NCI-H524 treated with DMSO at 0.1 percent for 48 hours (cell line): ENCODE data around the gene HDAC4.

ENCODE experiments used
- DNase-seq: peaks from one replicate; lab custom pipeline; 2025; lab: John Stamatoyannopoulos, UW

Gene HDAC4

GRCh38 chr2:239295377-239296019 is 105.3 kb downstream of the HDAC4 start:
- no peak for DNase-seq

- no peak for DNase-seq
Observed at GRCh38 chr2:239294571-239295054, 106.2 kb downstream of the HDAC4 start.

- DNase-seq = no peak
Observed at GRCh38 chr2:239293775-239294430, 106.9 kb downstream of the HDAC4 start.

- no peak for DNase-seq
Observed at GRCh38 chr2:239292959-239293774, 107.7 kb downstream of the HDAC4 start.

GRCh38 chr2:239292531-239292930 is 108.3 kb downstream of the HDAC4 start:
- DNase-seq = no peak

GRCh38 chr2:239291475-239292350 is 109.1 kb downstream of the HDAC4 start:
- no peak for DNase-seq

GRCh38 chr2:239290618-239291474 is 110.0 kb downstream of the HDAC4 start:
- DNase-seq = no peak

- no peak for DNase-seq
Observed at GRCh38 chr2:239289545-239289944, 111.3 kb downstream of the HDAC4 start.

- DNase-seq = no peak
Observed at GRCh38 chr2:239288951-239289511, 111.8 kb downstream of the HDAC4 start.

GRCh38 chr2:239288237-239288636 is 112.6 kb downstream of the HDAC4 start:
- no peak for DNase-seq

GRCh38 chr2:239287461-239287860 is 113.4 kb downstream of the HDAC4 start:
- no peak for DNase-seq

- no peak for DNase-seq
Observed at GRCh38 chr2:239286901-239287300, 113.9 kb downstream of the HDAC4 start.

- DNase-seq = no peak
Observed at GRCh38 chr2:239285932-239286230, 114.9 kb downstream of the HDAC4 start.

GRCh38 chr2:239285071-239285931 is 115.5 kb downstream of the HDAC4 start:
- no peak for DNase-seq

GRCh38 chr2:239283961-239284795 is 116.6 kb downstream of the HDAC4 start:
- no peak for DNase-seq

GRCh38 chr2:239283288-239283945 is 117.4 kb downstream of the HDAC4 start:
- no peak for DNase-seq

- no peak for DNase-seq
Observed at GRCh38 chr2:239282448-239283287, 118.2 kb downstream of the HDAC4 start.
